Keratinocyte (primary cell): ENCODE measurements around the gene CRYL1. TPM values are rescaled to one million over a fixed set of nuclear protein-coding genes. Genes with fewer than 3 reads are reported as not detected.

ENCODE experiments used
- DNase-seq: peaks from one replicate; pipeline ENCODE4 v3.0.0-alpha.2; 2011; ENCODE audit warnings: low read depth, missing footprints, low spot score
- FAIRE-seq: peaks from 2 replicates; lab custom pipeline; 2011; peaks lifted over from hg19 to GRCh38; lab: Jason Lieb, UNC
- H2AFZ ChIP-seq: 2 replicates; pipeline ENCODE4 v1.6.0; 2012; ENCODE audit warnings: low read length, control low read depth, inconsistent platforms; ENCODE audit not compliant: control insufficient read depth
- H3K27ac ChIP-seq: 2 replicates; pipeline ENCODE4 v1.5.1; 2011; ENCODE audit warnings: low read length; ENCODE audit not compliant: control insufficient read depth, insufficient read depth
- H3K27me3 ChIP-seq: 3 replicates; pipeline ENCODE4 v1.6.0; 2011; ENCODE audit warnings: low read length; ENCODE audit not compliant: control insufficient read depth, insufficient read depth; ENCODE audit errors: extremely low read depth
- H3K36me3 ChIP-seq, 2 experiments: 2 replicates in 1 of 2; 3 replicates in 1 of 2; pipeline ENCODE4 v1.5.1; 2011; ENCODE audit warnings: low read length in 2 of 2, mild to moderate bottlenecking in 1 of 2; ENCODE audit not compliant: control insufficient read depth in 2 of 2, insufficient read depth in 2 of 2; ENCODE audit errors: extremely low read depth in 1 of 2
- H3K4me1 ChIP-seq: 3 replicates; pipeline ENCODE4 v1.5.1; 2011; ENCODE audit warnings: low read length; ENCODE audit not compliant: control insufficient read depth, insufficient read depth; ENCODE audit errors: extremely low read depth
- H3K4me2 ChIP-seq: 3 replicates; pipeline ENCODE4 v1.6.0; 2011; ENCODE audit warnings: low read depth, low read length; ENCODE audit not compliant: control insufficient read depth, insufficient read depth; ENCODE audit errors: extremely low read depth
- H3K4me3 ChIP-seq, 3 experiments: fragments of 200-600 bp in 1 of 3; sonication (generic) in 1 of 3; 2 replicates in 2 of 3; 3 replicates in 1 of 3; pipeline ENCODE4 v1.5.1; 2011 to 2016; ENCODE audit warnings: low read length in 3 of 3, mild to moderate bottlenecking in 3 of 3, control low read depth in 2 of 3, inconsistent platforms in 1 of 3, low read depth in 1 of 3, mixed read lengths in 1 of 3, mixed run types in 1 of 3, moderate library complexity in 1 of 3; ENCODE audit not compliant: control insufficient read depth in 2 of 3, insufficient read depth in 2 of 3; ENCODE audit errors: extremely low read depth in 1 of 3
- H3K79me2 ChIP-seq: 2 replicates; pipeline ENCODE4 v1.6.0; 2012; ENCODE audit warnings: low read length; ENCODE audit not compliant: control insufficient read depth, insufficient read depth
- H3K9ac ChIP-seq: 3 replicates; pipeline ENCODE4 v1.6.0; 2011; ENCODE audit warnings: low read length; ENCODE audit not compliant: control insufficient read depth, insufficient read depth; ENCODE audit errors: extremely low read depth
- H3K9me1 ChIP-seq: 3 replicates; pipeline ENCODE4 v1.6.0; 2011; ENCODE audit warnings: low read length; ENCODE audit not compliant: control insufficient read depth, insufficient read depth; ENCODE audit errors: extremely low read depth
- H3K9me3 ChIP-seq: 2 replicates; pipeline ENCODE4 v1.5.1; 2012; ENCODE audit warnings: low read depth, low read length; ENCODE audit not compliant: control insufficient read depth
- H4K20me1 ChIP-seq: 3 replicates; pipeline ENCODE4 v1.6.0; 2011; ENCODE audit warnings: low read length; ENCODE audit not compliant: control insufficient read depth, insufficient read depth; ENCODE audit errors: extremely low read depth
- EZH2 ChIP-seq: IDR thresholded peaks from one replicate; pipeline ENCODE4 v1.6.1; 2012; ENCODE audit warnings: inconsistent platforms, mild to moderate bottlenecking, low read length, moderate library complexity
- dilution Hi-C: fragments of 300-500 bp; cut with MboI; formaldehyde crosslinking; loops from one replicate; pipeline ENCODE4 v1.7.0; 2020; ENCODE audit warnings: low sequenced_read_pairs; ENCODE audit not compliant: extremely low pct_ligation_motif_present
- polyA plus RNA-seq, 5 experiments: library from polyadenylated mRNA; depleted of rRNA in 3 of 5; stranded (reverse) in 3 of 5; stranded (forward) in 1 of 5; unstranded in 1 of 5; fragments of >200 nt; gene quantifications; 1 replicate in 1 of 5; 2 replicates in 3 of 5; 3 replicates in 1 of 5; pipeline versions ENCODE4 v1.2.1 to v1.2.3, GENCODE V29; 2011 to 2012; ENCODE audit warnings: missing spikeins in 2 of 5, low read depth in 1 of 5, low replicate concordance in 1 of 5
- TF ChIP-seq, protein P1 (sequence below), 3 experiments: IDR thresholded peaks in 1 of 3; conservative IDR thresholded peaks in 1 of 3; optimal IDR thresholded peaks in 1 of 3; 2 replicates in 2 of 3; 3 replicates in 1 of 3; pipeline versions ENCODE3 to v1.5.1; 2011; ENCODE audit warnings: low read length in 3 of 3, mild to moderate bottlenecking in 3 of 3, moderate library complexity in 2 of 3, control low read depth in 1 of 3, inconsistent platforms in 1 of 3; ENCODE audit not compliant: insufficient read depth in 2 of 3; ENCODE audit errors: extremely low read depth in 1 of 3

The CRYL1 gene
- polyA plus RNA-seq, 1 donor (not counting 4 experiments of a cell fraction or from before 2014, with no cell fraction given) = 27.2 TPM

DNA sequence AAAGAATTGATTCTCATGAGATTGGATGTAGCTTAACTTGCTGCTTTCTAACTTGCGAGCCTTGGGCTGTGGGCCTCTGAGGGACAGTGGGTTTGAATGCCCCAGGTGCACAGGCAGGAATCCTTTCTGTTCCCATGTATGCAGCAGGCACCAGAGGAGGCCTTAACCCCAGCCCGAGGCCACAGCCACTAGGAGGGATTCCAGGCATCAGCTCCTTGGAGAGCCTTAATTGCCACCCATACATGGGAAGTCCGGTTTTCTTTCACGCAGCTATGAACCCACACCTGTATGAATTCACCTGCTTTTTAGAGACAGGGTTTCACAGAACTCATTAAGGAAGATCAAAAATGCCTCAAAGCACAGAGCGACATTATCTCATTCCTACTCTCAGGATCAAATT, 117.9 kb downstream of the CRYL1 start:
- Histone ChIP-seq H3K9me1 (no peaks in the 10 kb centered on the region), H3K4me3 (no peak overlapping the region), H3K27me3 (no peaks in the 10 kb centered on the region), H3K4me1 (peaks cover 46% of the 10 kb centered on the region), H2AFZ (no peak overlapping the region), H3K27ac (no peak overlapping the region), H3K36me3 (no peaks in the 10 kb centered on the region), H3K9me3 (no peaks in the 10 kb centered on the region), H3K4me2 (no peak overlapping the region), H4K20me1 (no peaks in the 10 kb centered on the region), H3K9ac (no peak overlapping the region), H3K79me2 (no peaks in the 10 kb centered on the region)
- TF ChIP-seq EZH2 = no peak
- TF ChIP-seq, protein P1, sequence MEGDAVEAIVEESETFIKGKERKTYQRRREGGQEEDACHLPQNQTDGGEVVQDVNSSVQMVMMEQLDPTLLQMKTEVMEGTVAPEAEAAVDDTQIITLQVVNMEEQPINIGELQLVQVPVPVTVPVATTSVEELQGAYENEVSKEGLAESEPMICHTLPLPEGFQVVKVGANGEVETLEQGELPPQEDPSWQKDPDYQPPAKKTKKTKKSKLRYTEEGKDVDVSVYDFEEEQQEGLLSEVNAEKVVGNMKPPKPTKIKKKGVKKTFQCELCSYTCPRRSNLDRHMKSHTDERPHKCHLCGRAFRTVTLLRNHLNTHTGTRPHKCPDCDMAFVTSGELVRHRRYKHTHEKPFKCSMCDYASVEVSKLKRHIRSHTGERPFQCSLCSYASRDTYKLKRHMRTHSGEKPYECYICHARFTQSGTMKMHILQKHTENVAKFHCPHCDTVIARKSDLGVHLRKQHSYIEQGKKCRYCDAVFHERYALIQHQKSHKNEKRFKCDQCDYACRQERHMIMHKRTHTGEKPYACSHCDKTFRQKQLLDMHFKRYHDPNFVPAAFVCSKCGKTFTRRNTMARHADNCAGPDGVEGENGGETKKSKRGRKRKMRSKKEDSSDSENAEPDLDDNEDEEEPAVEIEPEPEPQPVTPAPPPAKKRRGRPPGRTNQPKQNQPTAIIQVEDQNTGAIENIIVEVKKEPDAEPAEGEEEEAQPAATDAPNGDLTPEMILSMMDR (optimal IDR thresholded peaks at IDR 0.05 in 1 of 3, IDR thresholded peaks at IDR 0.05 in 1 of 3, conservative IDR thresholded peaks at IDR 0.05 in 1 of 3; ENCODE audit: extremely low read depth in 1 of 3, insufficient read depth in 2 of 3, low read length in 3 of 3) = no peak
- DNase-seq (no peak), FAIRE-seq (peak; percentile 17)
- dilution Hi-C loops = no loop called here

DNA sequence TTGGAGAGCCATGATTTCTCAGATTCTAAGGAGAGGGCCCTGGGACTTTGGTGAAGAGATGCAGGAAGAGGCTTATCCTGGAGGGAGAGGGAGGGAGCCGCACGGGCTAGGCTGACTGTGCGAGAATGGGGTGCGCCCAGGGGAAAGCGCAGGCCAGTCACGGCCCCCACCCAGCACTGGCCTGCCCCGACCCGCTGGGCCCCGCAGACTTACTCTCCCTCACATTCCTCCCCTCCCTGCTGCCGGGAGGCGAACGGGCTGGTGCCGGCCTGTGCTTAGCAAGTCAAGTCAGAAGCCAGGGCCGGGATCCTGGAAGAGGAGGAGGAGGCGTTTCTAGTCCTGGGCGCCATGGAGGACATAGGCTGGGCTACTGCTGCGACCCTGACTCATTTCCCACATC, 120.0 kb downstream of the CRYL1 start:
- Histone ChIP-seq H4K20me1 (no peaks in the 10 kb centered on the region), H2AFZ (peak overlapping the region; percentile 82), H3K9me3 (no peaks in the 10 kb centered on the region), H3K36me3 (no peaks in the 10 kb centered on the region), H3K27me3 (no peaks in the 10 kb centered on the region), H3K4me3 (peak overlapping the region in 1 of 3 experiments; percentile 15), H3K4me2 (peak overlapping the region; percentile 73), H3K79me2 (no peaks in the 10 kb centered on the region), H3K27ac (peak overlapping the region; percentile 65), H3K4me1 (peaks cover 57% of the 10 kb centered on the region), H3K9me1 (no peaks in the 10 kb centered on the region), H3K9ac (peak overlapping the region; percentile 59)
- TF ChIP-seq, protein P1 (optimal IDR thresholded peaks at IDR 0.05 in 1 of 3, IDR thresholded peaks at IDR 0.05 in 1 of 3, conservative IDR thresholded peaks at IDR 0.05 in 1 of 3; ENCODE audit: extremely low read depth in 1 of 3, insufficient read depth in 2 of 3, low read length in 3 of 3) = no peak
- TF ChIP-seq EZH2 = no peak
- no peak for DNase-seq
- FAIRE-seq = peak; percentile 87
- dilution Hi-C loops = no loop called here
